Caco-2 (cell line): ENCODE data around the gene NAGS. TPM values are rescaled to one million over a fixed set of nuclear protein-coding genes. Genes with fewer than 3 reads are reported as not detected.

ENCODE experiments used
- BruUV-seq: library from RNA; stranded (reverse); fragments of 400-500 nt; replicated peaks from 2 replicates; lab custom pipeline; 2021; lab: Mats Ljungman, UMichigan
- CTCF ChIA-PET: fragments of 300-600 bp; sonication (Branson Sonifier 250); formaldehyde crosslinking; loops from one replicate; lab custom pipeline; 2022; ENCODE audit warnings: antibody characterized with exemption; lab: Charles Lee
- POLR2A ChIA-PET: fragments of 300-600 bp; sonication (Branson Sonifier 250); formaldehyde crosslinking; loops from one replicate; lab custom pipeline; 2022; ENCODE audit warnings: antibody characterized with exemption; lab: Charles Lee
- DNase-seq, 2 experiments: peaks; one replicate each; pipeline versions ENCODE4 v3.0.0 to v3.0.0-alpha.2; 2020 to 2022
- H3K27me3 ChIP-seq: replicated peaks from 2 replicates; pipeline ENCODE4 v1.6.0; 2011; ENCODE audit warnings: low read length; ENCODE audit not compliant: control insufficient read depth, insufficient read depth
- H3K36me3 ChIP-seq: 2 replicates; pipeline ENCODE4 v1.5.1; 2011; ENCODE audit warnings: low read length; ENCODE audit not compliant: control insufficient read depth, insufficient read depth
- H3K4me1 ChIP-seq: fragments of 250-450 bp; sonication (Bioruptor Pico); 2 replicates; pipeline ENCODE4 v1.5.1; 2020; ENCODE audit warnings: mild to moderate bottlenecking
- H3K4me3 ChIP-seq: 2 replicates; pipeline ENCODE4 v1.5.1; 2011; ENCODE audit warnings: low read depth, mild to moderate bottlenecking, control low read depth, low read length
- H3K9me3 ChIP-seq: fragments of 250-450 bp; sonication (Bioruptor Pico); 2 replicates; pipeline ENCODE4 v1.5.1; 2020; ENCODE audit warnings: mild to moderate bottlenecking, moderate library complexity
- H3K27ac Mint-ChIP-seq: one replicate; pipeline ENCODE4 v1.8.0; 2022; ENCODE audit warnings: mixed read lengths; ENCODE audit not compliant: unreplicated experiment
- H3K27me3 Mint-ChIP-seq: one replicate; pipeline ENCODE4 v1.8.0; 2022; ENCODE audit warnings: mixed read lengths; ENCODE audit not compliant: insufficient read depth, unreplicated experiment
- H3K36me3 Mint-ChIP-seq: one replicate; pipeline ENCODE4 v1.8.0; 2022; ENCODE audit warnings: mild to moderate bottlenecking, mixed read lengths; ENCODE audit not compliant: insufficient read depth, unreplicated experiment
- H3K4me1 Mint-ChIP-seq: one replicate; pipeline ENCODE4 v1.8.0; 2022; ENCODE audit warnings: low read depth, mixed read lengths; ENCODE audit not compliant: unreplicated experiment
- H3K4me3 Mint-ChIP-seq: one replicate; pipeline ENCODE4 v1.8.0; 2022; ENCODE audit warnings: mild to moderate bottlenecking, moderate library complexity, mixed read lengths; ENCODE audit not compliant: unreplicated experiment
- H3K9me3 Mint-ChIP-seq: one replicate; pipeline ENCODE4 v1.8.0; 2022; ENCODE audit warnings: mixed read lengths; ENCODE audit not compliant: unreplicated experiment
- CTCF ChIP-seq, 2 experiments: fragments of 200-600 bp in 1 of 2; IDR thresholded peaks; 1 replicate in 1 of 2; 2 replicates in 1 of 2; pipeline versions ENCODE4 v1.5.1 to v1.8.0; 2011 to 2022; ENCODE audit warnings: antibody characterized with exemption in 1 of 2, control low read depth in 1 of 2, inconsistent platforms in 1 of 2, low read depth in 1 of 2, low read length in 1 of 2, mild to moderate bottlenecking in 1 of 2, moderate library complexity in 1 of 2; ENCODE audit not compliant: insufficient read depth in 1 of 2, severe bottlenecking in 1 of 2, unreplicated experiment in 1 of 2
- intact Hi-C: fragments of 100-400 bp; cut with micrococcal nuclease; formaldehyde crosslinking; loops from one replicate; pipeline ENCODE4 v1.10.0; 2022; ENCODE audit not compliant: unreplicated experiment
- total RNA-seq: library from RNA; stranded (reverse); gene quantifications from 2 replicates; pipeline ENCODE4 v1.2.3, GENCODE V29; 2022

NAGS gene
- total RNA-seq, 1 experiment from 2014 or later, result 0.50 TPM

- Mint-ChIP-seq H3K27ac (no peak overlapping the region), H3K36me3 (no peaks in the 10 kb centered on the region), H3K4me1 (no peaks in the 10 kb centered on the region), H3K4me3 (no peak overlapping the region), H3K9me3 (no peaks in the 10 kb centered on the region), H3K27me3 (peaks cover 33% of the 10 kb centered on the region)
- Histone ChIP-seq H3K4me3 (no peak overlapping the region), H3K36me3 (no peaks in the 10 kb centered on the region), H3K27me3 (peaks cover 5% of the 10 kb centered on the region), H3K4me1 (peaks cover 15% of the 10 kb centered on the region; the same call in 1 of the 2 replicates), H3K9me3 (no peaks in the 10 kb centered on the region)
- CTCF ChIA-PET, result interaction anchor here (0.8 kb wide), 1 partner anchor 72 kb away, joined by 3 read pairs; no protein-coding TSS in a partner anchor
- TF ChIP-seq CTCF (IDR thresholded peaks at IDR 0.05; ENCODE audit: insufficient read depth in 1 of 2, low read depth in 1 of 2, low read length in 1 of 2, severe bottlenecking in 1 of 2, unreplicated experiment in 1 of 2), result no peak
- POLR2A ChIA-PET, result no interaction called here
- intact Hi-C loops, result no loop called here
- no peak for DNase-seq
- no TSS peak for BruUV-seq
Observed at GRCh38 chr17:43986225-43986981, 18.0 kb upstream of the NAGS start.

DNA sequence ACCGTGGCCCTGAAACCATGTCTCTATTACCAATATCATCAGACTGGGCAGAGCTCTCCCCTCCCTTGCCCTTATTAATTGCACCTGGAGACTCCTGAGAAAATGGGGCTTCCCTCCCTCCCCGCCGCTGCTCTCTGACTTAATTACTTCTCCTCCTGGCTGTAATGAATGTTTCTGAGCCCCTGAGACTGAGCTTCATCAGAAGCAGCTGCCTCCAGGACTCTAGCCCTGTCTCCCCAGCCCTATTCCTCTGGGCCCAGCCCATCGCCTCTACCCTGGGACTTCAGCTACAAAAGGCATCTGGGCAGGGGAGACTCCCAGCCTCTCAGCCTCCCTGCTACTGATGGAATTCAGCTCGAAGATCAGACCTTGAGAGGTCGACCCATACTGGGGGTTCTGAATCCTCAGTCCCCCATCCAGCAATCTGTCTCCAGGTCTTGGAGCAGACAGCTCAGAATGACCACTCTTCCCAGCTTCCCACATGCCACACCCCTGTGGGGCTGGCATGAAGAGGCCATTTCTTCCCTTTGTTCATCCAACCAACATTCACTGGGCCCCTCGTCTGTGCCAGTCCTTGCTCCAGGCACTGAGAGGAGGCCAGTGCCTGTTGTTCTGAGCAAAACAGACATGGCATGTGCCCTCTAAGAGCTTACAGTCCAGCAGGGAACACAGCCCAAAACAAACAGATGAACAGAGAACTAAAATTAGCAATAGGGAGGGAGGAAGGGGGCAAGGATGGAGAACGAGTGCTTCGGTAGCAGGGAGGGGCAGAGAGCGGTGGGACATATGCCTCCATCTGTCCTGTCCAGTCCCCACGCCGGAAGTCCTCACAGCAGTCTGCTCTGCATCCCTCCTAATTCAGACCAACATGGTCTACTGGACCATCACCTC is 17.0 kb upstream of the NAGS start:
- Mint-ChIP-seq H3K27ac (no peak overlapping the region), H3K4me3 (no peak overlapping the region), H3K27me3 (peaks cover 25% of the 10 kb centered on the region), H3K36me3 (no peaks in the 10 kb centered on the region), H3K9me3 (no peaks in the 10 kb centered on the region), H3K4me1 (no peaks in the 10 kb centered on the region)
- Histone ChIP-seq H3K9me3 (no peaks in the 10 kb centered on the region), H3K4me1 (peaks cover 15% of the 10 kb centered on the region; the same call in 1 of the 2 replicates), H3K36me3 (no peaks in the 10 kb centered on the region), H3K4me3 (no peak overlapping the region), H3K27me3 (peaks cover 3% of the 10 kb centered on the region)
- BruUV-seq, result no TSS peak
- no peak for DNase-seq
- ChIA-PET CTCF (interaction anchor here (0.6 kb wide), 1 partner anchor 43 kb away, joined by 3 read pairs; no protein-coding TSS in a partner anchor), POLR2A (no interaction called here)
- intact Hi-C loops, result no loop called here
- no peak for TF ChIP-seq CTCF (IDR thresholded peaks at IDR 0.05; ENCODE audit: insufficient read depth in 1 of 2, low read depth in 1 of 2, low read length in 1 of 2, severe bottlenecking in 1 of 2, unreplicated experiment in 1 of 2)

DNA sequence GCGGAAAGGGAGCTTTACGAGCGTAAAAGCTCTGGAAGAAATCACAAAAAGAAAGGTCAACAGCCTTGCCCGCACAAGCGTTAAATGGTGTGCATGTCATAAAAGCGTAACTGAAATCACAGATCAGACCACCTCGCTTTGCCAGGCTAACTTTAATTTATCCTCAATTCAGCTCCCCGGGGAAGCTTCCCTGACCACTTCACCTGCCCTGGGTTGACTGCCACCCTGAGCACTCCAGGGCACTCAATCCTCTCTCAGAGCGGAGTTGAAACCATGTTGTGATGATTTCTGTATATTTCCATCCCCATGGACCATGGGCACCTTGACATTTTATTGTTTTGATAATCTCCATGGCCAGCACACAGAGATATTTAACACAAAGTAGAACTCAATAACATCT is 16.1 kb upstream of the NAGS start:
- Mint-ChIP-seq H3K4me1 (no peaks in the 10 kb centered on the region), H3K27me3 (peaks cover 22% of the 10 kb centered on the region), H3K4me3 (no peak overlapping the region), H3K27ac (no peak overlapping the region), H3K9me3 (no peaks in the 10 kb centered on the region), H3K36me3 (no peaks in the 10 kb centered on the region)
- H3K4me1 ChIP-seq, result peaks cover 12% of the 10 kb centered on the region; the same call in 1 of the 2 replicates
- no peak for TF ChIP-seq CTCF (IDR thresholded peaks at IDR 0.05; ENCODE audit: insufficient read depth in 1 of 2, low read depth in 1 of 2, low read length in 1 of 2, severe bottlenecking in 1 of 2, unreplicated experiment in 1 of 2)
- CTCF ChIA-PET, result no interaction called here
- no peak overlapping the region for H3K4me3 ChIP-seq
- POLR2A ChIA-PET, result no interaction called here
- peaks cover 3% of the 10 kb centered on the region for H3K27me3 ChIP-seq
- no peaks in the 10 kb centered on the region for H3K36me3 ChIP-seq
- DNase-seq, result no peak
- H3K9me3 ChIP-seq, result no peaks in the 10 kb centered on the region
- intact Hi-C loops, result no loop called here
- BruUV-seq, result no TSS peak
